NK-92 (cell line): Measurements from ENCODE around the gene CDK18.

Experiments used
- DNase-seq: peaks from one replicate; lab custom pipeline; 2025; ENCODE audit not compliant: unreplicated experiment; lab: John Stamatoyannopoulos, UW

Gene CDK18

DNA sequence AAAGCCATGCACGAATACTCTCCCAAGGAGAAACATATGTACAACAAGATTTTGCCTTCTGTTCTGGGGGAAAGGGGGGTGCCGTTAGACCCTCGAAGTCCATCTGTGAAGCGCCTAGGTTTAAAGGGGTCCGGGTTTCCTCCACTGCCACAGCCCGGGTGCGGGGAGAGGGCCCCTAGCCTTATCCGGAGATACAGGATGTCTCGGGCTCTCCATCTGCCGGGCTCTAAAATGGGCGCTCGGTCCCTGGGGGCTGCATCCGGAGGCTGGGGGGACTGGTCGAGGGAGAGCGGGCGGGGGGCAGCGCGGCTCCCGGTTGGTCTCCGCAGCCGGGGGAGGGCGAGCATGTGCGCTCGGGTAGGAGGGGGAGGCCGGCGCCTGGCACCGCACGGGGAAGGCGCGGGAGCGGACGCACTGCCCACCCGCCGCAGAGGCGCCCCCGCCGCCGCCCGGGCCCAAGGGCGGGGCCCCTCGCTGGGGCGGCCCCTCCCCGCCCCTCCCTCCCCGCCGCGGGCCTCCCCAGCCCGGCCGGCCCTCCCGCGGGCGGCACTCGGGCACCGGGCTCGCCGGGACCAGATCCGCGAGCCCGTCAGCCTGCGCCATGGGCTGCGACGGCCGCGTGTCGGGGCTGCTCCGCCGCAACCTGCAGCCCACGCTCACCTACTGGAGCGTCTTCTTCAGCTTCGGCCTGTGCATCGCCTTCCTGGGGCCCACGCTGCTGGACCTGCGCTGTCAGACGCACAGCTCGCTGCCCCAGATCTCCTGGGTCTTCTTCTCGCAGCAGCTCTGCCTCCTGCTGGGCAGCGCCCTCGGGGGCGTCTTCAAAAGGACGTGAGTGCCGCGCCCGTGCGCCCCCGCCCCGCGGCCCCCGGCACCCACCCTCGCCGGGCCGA, 64.2 kb downstream of the CDK18 start:
- no peak for DNase-seq

DNA sequence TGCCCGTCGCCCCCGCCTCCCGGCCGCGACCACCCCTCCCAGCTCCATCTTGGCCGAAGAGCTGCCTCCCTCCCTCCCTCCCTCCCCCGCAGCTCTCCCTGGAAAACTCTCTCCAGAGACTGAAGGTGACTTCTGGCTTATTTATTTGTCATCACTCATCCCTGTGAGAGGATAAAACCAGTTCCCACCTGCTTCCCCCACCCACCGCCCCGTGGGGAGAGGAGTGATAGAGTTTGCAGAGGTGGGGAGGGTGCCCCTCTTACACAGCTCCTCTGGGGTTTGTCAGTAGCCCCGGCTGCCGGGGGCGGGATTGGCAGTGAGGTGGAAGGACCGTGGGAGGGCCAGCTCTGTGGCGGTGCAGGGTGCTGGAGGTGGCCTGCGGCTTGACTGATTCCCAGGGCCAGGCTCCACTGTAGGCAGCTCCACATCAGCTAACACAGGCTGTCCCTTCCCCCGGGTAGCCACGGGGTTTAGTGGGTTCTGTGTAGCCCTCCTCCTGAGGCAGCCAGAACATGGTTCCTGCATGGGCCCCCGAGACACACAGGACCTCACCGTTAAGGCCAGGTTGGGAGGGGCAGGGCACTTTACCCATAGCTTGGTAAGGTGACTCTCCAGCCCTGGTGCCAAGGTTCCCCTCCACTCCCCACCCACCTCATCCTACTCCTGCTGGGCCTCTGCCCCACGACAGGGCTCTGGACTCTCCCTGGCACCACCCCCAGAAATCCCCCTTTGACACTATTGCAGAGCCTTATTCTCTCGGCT, 65.1 kb downstream of the CDK18 start:
- no peak for DNase-seq

DNA sequence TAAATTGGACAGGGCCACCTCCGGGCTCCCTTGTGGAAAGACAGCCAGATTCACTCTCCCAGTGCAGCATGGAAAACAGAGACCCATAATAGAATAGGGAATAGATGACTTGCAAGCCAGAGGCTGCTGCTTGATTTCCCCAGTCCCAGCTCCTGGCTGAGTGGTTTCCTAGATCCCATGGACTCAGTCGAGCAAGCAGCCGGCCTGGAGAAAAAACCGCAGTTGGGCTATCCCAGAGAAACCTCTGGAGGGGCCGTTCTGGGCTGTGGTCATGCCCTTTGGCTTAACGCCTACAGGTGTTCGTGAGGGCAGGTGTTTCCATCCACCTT, 65.7 kb downstream of the CDK18 start:
- no peak for DNase-seq

DNA sequence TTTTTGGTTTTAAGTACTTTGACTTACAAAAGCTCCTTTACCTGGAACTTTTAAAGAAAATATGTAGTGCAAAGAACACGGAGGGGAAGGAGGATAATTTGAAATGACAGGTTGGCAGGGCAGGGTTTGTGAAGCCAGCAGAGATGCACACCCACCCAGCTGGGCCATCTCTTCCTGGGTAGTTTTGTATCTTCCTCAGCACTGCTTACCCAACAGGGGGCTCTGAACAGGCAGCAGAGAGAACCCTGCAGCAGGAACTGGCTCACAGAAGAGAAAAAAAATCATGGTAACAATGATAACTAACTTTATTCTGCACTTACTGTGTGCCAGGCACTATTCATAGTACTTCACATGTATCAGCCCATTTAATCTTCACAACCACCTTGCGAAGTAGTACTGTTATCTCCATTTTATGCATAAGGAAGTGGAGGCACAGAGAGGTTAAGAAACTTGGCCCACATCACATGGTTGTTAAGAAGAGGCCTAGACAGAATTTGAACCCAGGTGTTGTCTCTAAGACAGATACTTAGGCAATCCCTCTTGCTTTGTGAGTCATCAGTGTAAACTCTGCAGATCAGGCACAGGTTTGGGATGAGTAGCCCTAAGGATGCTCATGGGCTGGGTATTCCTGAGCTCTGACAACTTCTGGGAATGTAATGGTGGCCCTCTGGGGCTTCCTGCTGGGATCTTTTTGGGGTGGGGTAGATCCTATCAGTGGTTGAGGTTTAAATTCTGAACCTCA, 66.5 kb downstream of the CDK18 start:
- DNase-seq, result no peak

DNA sequence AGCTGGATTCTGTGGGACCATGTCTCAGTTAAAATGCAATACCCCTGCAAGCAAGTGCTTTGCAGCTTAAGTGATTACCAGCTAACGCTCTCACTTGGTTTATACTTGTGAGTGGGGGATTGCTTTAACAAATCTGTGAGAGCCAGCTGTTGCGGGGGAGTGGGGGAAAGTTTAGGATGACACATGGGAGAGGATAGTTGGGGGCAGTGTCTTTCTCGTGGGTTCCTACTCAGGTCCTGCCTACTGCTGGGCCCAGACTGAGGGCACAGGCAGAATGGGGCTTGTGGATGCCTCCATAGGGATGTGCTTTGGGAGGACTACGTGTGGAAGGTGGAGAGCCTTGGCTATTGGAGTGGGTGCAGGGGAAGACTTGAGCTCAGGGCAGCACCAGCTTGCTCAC, 67.3 kb downstream of the CDK18 start:
- no peak for DNase-seq

DNA sequence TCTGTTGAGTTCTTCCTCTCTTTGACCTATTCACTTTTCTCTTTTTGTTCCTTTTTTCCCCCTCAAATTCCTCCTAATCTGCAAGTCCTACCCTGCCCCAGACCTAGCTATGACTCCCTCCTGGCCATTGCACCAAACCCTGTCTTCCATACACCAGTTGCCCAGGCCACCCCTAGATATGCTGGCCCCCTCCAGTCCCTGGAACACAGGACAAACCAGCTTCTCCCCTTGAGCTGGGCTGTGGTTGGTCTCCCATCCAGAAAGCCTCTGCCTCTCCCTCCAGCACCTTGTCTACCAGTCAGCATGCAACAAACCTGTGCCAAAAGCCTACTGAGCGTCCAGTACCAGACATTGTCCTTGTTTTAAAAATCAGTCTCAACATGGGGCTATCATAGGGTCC, 68.0 kb downstream of the CDK18 start:
- no peak for DNase-seq

DNA sequence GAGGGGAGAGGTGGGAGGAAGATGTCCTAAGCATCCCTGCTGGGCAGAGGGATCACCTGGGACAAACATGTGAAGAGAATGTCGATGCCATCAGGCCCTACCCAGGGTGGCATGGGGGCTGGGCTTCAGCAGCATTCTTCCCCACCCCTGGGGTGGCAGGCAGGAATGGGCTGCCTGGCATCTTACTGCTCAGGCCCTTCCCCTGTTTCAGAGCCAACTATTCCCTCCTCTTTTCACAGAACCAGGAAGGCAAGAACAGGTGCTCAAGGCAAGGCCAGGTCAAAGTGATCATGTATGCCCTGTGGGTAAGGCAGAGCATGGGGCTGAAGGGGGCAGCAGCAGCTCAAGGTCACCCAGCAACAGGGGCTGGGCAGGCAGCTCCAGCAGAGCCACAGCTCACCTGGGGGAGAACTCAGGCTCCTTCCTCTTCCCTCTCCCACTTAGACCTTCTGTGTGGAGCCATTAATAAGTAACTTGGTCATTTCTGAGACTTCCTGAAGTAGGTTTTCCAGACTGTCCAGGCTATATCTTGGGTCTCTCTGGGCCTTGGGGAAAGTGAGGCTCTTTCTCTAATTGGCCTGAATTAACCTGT, 70.9 kb downstream of the CDK18 start:
- DNase-seq, result no peak

DNA sequence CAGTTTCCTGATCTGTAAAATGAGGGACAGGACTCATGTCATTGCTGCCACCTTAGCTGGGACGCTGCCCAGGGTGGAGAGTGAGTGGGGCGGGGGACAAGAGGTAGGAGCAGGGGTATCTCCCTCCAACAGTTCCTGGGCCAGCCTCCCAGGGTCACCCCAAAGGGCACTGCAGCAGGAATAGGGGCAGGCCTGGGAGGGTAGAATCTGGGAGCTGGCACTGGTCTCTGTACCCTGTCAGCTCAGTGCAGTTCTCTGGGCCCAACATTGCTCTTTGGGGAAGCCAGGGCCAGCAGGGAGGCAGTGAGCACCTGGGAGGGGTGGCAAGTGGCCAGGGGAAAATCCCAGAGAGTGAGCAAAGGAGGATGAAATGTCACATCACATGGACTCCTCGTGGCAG, 71.5 kb downstream of the CDK18 start:
- DNase-seq, result no peak

DNA sequence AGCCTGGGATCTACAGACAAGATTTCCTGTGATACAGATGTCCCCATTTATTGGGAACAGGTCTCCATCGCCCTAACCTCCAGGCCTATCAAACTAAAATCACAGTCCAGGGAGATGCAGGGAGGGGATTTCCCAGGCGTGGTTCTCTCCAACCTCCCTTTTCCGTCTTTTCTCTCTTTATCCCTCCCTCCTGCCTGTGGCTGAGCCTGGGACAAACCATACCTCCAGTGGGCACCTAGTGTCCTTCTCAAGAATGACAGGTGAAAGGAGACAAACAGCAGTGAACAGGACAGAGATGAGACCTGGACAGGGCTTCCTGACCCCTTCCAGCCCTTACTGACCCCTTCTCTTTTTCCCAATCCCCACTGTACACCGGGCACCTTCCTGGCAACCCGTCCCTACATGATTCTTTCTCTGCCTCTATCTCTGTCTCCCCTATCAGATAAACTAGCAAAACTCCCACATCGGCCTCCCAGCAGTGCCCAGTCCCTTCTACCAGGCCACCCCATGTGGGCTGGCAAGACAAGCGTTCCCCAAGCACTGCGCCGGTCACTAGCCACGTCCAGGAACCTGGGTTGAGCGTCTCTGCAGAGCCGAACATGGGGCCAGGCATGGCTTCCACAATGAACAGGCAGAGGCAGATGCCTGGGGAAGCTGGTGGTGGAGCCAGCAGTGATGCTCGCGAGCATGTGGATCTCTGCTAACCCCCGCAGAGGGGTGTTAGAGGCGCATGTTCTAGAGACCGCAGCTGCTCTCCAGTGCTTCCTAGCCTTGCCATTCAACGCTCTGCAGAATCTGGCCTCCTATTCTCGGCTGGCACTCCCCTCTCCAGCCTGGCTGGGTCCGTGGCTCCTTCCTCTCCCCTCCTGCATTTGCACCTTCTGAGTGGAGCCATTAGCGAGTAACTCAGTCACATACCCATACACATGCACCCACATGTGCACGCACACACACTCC, 72.6 kb downstream of the CDK18 start:
- no peak for DNase-seq

DNA sequence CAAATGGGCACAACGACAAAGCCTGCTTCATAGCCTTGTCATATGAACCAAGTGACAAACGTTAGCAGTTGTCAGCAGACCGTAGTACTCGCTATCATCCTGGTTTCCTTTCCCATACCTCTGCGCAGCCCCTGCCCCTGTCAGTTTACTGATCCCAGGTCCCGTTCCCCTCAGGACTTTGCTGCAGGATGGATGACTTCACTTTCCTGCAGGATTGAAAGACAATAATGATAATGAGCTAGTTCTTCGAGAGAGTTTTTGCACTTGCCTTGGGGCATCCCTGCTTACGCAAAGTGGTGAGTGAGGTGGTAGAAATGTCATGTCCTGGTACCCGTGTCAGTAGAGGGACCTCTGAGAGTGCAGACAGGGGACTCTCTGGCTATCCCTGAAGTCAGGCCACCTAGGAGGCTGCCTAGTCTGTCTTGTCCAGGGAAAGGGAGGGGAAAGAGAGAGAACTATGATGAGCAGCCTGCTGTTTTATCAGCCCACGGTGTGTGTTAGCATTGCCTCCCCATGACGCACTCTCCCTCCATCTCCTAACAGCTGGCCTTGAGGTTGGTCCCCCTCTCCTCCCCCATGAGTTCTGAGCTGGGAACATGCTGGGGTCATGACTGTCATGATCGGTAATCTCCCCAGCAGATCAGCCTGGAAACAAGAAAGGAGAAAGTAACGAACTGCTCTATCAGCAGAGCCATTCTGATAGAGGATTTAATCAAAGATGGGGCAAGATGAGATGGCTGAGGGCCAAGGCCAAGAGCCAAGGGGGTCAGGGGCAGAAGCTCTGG, 73.6 kb downstream of the CDK18 start:
- no peak for DNase-seq

DNA sequence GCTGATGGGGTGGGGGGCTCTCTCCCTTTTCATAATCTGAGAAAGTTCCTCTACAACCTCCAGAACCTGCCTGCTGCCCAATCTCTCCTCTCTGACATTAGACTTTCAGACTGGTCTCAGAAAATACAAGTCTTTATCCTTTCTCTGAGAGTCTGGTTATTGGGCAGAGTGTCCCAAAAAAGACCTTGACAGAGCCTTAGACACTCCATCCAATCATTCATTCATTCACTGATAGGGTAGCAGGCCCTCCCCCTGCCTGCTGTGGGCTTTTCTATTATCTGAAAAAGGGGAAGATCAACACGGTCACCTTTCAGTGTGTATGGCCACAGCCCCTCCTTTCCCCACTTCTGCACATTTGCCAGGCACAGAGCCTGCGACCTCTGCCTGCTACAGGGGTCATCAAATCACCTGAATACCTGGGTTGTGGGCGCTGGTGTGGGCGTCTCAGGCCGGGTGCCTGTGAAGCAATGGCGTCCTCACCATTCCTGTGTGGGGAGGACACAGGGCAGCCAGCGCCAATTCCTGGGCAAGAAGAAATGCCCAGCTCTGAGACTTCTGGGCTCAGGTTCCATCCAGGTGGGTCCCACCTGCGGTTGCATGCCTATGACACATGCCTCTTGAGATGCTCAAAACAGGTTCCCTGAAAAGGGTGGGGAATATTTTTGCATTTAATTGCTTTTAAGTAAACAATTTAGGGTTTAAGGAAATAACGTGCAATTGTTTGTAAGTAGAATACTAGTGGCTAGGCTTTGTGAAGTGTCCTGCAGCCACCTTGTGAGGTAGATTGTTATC, 74.5 kb downstream of the CDK18 start:
- DNase-seq, result no peak

DNA sequence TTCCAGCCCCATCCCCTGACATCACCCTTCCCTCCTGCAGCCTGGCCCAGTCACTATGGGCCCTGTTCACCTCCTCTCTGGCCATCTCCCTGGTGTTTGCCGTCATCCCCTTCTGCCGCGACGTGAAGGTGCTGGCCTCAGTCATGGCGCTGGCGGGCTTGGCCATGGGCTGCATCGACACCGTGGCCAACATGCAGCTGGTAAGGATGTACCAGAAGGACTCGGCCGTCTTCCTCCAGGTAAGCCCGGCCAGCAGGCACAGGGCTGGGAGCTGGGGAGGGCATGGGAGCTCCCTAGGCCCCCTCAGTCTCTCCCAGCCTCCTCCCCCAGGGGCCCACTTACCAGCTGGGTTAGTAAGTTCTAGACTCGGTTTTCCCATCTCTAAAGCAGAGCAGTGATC, 75.2 kb downstream of the CDK18 start:
- DNase-seq, result no peak

DNA sequence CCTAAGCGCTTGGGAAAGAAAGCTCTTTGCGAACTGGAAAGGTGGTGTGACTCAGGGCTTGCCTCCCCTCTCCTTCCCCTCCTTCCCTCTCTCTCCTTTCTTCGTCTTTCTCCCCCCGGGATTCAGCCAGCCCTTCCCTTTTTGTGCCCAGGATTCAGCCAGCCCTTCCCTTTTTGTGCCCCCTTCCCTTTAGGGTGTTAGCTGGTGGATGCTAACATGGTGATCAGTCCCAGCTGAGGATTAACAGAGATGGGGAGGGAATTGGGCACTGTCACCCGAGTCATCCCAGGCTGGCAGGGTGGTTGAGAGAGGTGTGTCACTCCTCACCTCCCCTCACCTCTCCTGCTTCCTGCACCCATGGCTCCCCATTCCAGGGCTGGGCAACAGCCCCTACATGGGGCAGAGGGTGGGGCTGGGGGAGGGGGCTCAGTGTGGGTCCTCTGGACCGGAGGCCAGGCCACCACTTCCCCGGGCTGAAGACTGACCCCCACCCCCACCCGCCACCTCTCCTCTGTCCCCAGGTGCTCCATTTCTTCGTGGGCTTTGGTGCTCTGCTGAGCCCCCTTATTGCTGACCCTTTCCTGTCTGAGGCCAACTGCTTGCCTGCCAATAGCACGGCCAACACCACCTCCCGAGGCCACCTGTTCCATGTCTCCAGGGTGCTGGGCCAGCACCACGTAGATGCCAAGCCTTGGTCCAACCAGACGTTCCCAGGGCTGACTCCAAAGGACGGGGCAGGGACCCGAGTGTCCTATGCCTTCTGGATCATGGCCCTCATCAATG, 75.9 kb downstream of the CDK18 start:
- no peak for DNase-seq

DNA sequence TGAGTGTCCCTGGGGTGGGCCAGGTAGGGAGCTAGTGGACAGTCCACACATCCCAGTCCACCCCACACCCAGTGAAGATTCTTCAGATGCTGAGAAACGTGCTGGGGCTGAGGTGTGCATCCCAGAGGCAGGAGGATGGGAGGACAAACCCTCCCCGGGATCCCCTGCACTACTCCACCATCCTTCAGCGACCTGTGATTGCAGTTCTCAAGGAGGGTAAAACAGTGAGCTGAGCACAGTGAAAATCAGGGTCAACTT, 76.4 kb downstream of the CDK18 start:
- no peak for DNase-seq

DNA sequence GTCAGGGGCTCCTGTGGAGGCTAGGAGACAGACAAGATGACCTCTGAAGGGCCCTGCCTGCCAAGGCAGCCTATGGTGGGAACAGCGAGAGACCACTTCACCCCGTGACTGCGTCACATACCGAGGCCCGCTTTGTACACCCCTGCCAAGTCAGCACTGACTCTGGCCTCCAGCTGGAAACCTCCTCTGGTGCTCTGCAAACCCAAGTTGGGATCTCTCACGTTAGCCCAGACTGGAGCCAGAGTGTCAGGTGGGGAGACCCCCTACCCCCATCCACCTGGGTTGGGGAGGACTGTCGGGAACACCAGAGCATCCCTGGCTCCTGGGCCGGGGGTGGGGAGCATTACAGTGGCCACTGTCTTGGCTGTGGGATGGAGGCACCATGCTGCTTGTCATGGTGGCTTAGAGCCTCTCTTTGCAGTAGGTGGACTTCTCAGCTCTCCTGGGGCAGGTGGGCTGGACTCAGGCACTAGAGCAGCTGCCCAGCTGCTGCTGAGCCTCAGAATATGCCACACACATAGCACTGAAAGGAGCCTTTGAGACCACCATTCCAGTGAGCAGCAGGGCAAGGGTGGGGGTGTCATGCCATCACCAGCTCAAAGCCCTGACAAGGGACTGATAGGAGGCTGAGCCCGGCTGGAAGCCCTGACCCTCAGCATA, 77.0 kb downstream of the CDK18 start:
- DNase-seq, result no peak

DNA sequence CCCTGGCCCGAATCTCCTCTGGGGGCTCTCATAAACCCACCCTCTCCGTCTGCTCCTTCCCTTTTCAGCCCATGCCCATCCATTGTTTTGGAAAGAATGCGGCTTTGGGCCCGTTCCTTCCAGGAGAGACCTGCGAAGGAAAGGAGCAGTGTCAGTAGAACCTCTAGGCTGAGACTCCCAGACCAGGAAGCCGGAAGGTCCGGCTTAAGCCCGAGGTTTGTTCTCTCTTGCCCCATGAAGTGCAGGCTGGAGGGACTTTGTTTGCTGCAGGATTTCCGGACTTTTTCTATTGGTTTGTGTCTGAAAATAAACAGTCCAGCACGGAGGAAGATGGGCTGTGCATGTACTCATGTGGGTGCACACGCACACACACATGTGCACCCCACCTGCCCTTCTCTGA, 77.6 kb downstream of the CDK18 start:
- no peak for DNase-seq
